ENCODE data around the gene SGCD.
"Not testable (repeated sequence)": the region's sequence is repeated elsewhere in the genome, so short reads cannot be mapped to it uniquely, and the experiment has no call there.

SGCD gene

GRCh38 chr5:156585999-156586398 is 259.0 kb downstream of the SGCD start:
- DNase-seq (ENCODE audit: low spot score) = no peak
- Mint-ChIP-seq H3K4me1 (ENCODE audit: low read depth) (no peaks in the 10 kb centered on the region), H3K27ac (no peak overlapping the region), H3K36me3 (ENCODE audit: low read depth) (no peaks in the 10 kb centered on the region), H3K9me3 (no peaks in the 10 kb centered on the region), H3K4me3 (no peak overlapping the region), H3K27me3 (ENCODE audit: low read depth) (peaks cover 12% of the 10 kb centered on the region)

GRCh38 chr5:156587012-156587411 is 260.0 kb downstream of the SGCD start:
- no peak overlapping the region for H3K4me3 Mint-ChIP-seq
- peaks cover 15% of the 10 kb centered on the region for H3K27me3 Mint-ChIP-seq (ENCODE audit: low read depth)
- no peaks in the 10 kb centered on the region for H3K36me3 Mint-ChIP-seq (ENCODE audit: low read depth)
- H3K27ac Mint-ChIP-seq = no peak overlapping the region
- no peak for DNase-seq (ENCODE audit: low spot score)
- no peaks in the 10 kb centered on the region for H3K4me1 Mint-ChIP-seq (ENCODE audit: low read depth)
- no peaks in the 10 kb centered on the region for H3K9me3 Mint-ChIP-seq

- Mint-ChIP-seq H3K9me3 (no peaks in the 10 kb centered on the region), H3K27ac (no peak overlapping the region), H3K4me3 (no peak overlapping the region)
Measured at GRCh38 chr5:156588306-156588705, 261.3 kb downstream of the SGCD start.

GRCh38 chr5:156589104-156589945 is 262.4 kb downstream of the SGCD start:
- DNase-seq (ENCODE audit: low spot score) = no peak
- no peaks in the 10 kb centered on the region for H3K4me1 Mint-ChIP-seq (ENCODE audit: low read depth)
- peaks cover 15% of the 10 kb centered on the region for H3K27me3 Mint-ChIP-seq (ENCODE audit: low read depth)
- H3K9me3 Mint-ChIP-seq = no peaks in the 10 kb centered on the region
- H3K36me3 Mint-ChIP-seq (ENCODE audit: low read depth) = no peaks in the 10 kb centered on the region
- H3K27ac Mint-ChIP-seq = no peak overlapping the region
- no peak overlapping the region for H3K4me3 Mint-ChIP-seq

More at GRCh38 chr5:156588306-156588705, 261.3 kb downstream of the SGCD start:
- H3K36me3 Mint-ChIP-seq (ENCODE audit: low read depth) = no peaks in the 10 kb centered on the region
- H3K27me3 Mint-ChIP-seq (ENCODE audit: low read depth) = peaks cover 15% of the 10 kb centered on the region
- no peaks in the 10 kb centered on the region for H3K4me1 Mint-ChIP-seq (ENCODE audit: low read depth)
- no peak for DNase-seq (ENCODE audit: low spot score)

- H3K27me3 Mint-ChIP-seq (ENCODE audit: low read depth) = peaks cover 15% of the 10 kb centered on the region
- no peaks in the 10 kb centered on the region for H3K4me1 Mint-ChIP-seq (ENCODE audit: low read depth)
- H3K36me3 Mint-ChIP-seq (ENCODE audit: low read depth) = no peaks in the 10 kb centered on the region
- H3K9me3 Mint-ChIP-seq = no peaks in the 10 kb centered on the region
- no peak overlapping the region for H3K27ac Mint-ChIP-seq
- H3K4me3 Mint-ChIP-seq = no peak overlapping the region
- DNase-seq (ENCODE audit: low spot score) = no peak
Measured at GRCh38 chr5:156589946-156590216, 262.9 kb downstream of the SGCD start.

GRCh38 chr5:156590978-156591377 is 264.0 kb downstream of the SGCD start:
- Mint-ChIP-seq H3K4me3 (no peak overlapping the region), H3K4me1 (ENCODE audit: low read depth) (no peaks in the 10 kb centered on the region), H3K9me3 (no peaks in the 10 kb centered on the region), H3K27ac (no peak overlapping the region), H3K27me3 (ENCODE audit: low read depth) (peaks cover 14% of the 10 kb centered on the region), H3K36me3 (ENCODE audit: low read depth) (no peaks in the 10 kb centered on the region)
- no peak for DNase-seq (ENCODE audit: low spot score)

GRCh38 chr5:156591631-156592030 is 264.7 kb downstream of the SGCD start:
- Mint-ChIP-seq H3K4me3 (no peak overlapping the region), H3K36me3 (ENCODE audit: low read depth) (no peaks in the 10 kb centered on the region), H3K27ac (no peak overlapping the region), H3K4me1 (ENCODE audit: low read depth) (no peaks in the 10 kb centered on the region), H3K9me3 (no peaks in the 10 kb centered on the region), H3K27me3 (ENCODE audit: low read depth) (peaks cover 11% of the 10 kb centered on the region)
- no peak for DNase-seq (ENCODE audit: low spot score)

GRCh38 chr5:156593546-156593945 is 266.6 kb downstream of the SGCD start:
- DNase-seq (ENCODE audit: low spot score) = no peak
- Mint-ChIP-seq H3K36me3 (ENCODE audit: low read depth) (no peaks in the 10 kb centered on the region), H3K27me3 (ENCODE audit: low read depth) (peaks cover 9% of the 10 kb centered on the region), H3K4me1 (ENCODE audit: low read depth) (no peaks in the 10 kb centered on the region), H3K27ac (no peak overlapping the region), H3K4me3 (no peak overlapping the region), H3K9me3 (no peaks in the 10 kb centered on the region)

- no peak for DNase-seq (ENCODE audit: low spot score)
- no peak overlapping the region for H3K4me3 Mint-ChIP-seq
- H3K27me3 Mint-ChIP-seq (ENCODE audit: low read depth) = peaks cover 6% of the 10 kb centered on the region
- H3K4me1 Mint-ChIP-seq (ENCODE audit: low read depth) = no peaks in the 10 kb centered on the region
- H3K27ac Mint-ChIP-seq = no peak overlapping the region
- no peaks in the 10 kb centered on the region for H3K36me3 Mint-ChIP-seq (ENCODE audit: low read depth)
- H3K9me3 Mint-ChIP-seq = no peaks in the 10 kb centered on the region
Measured at GRCh38 chr5:156594406-156594805, 267.4 kb downstream of the SGCD start.

GRCh38 chr5:156595132-156595787 is 268.3 kb downstream of the SGCD start:
- DNase-seq (ENCODE audit: low spot score) = no peak
- no peak overlapping the region for H3K27ac Mint-ChIP-seq
- peaks cover 6% of the 10 kb centered on the region for H3K27me3 Mint-ChIP-seq (ENCODE audit: low read depth)

GRCh38 chr5:156597276-156597675 is 270.3 kb downstream of the SGCD start:
- peaks cover 11% of the 10 kb centered on the region for H3K9me3 Mint-ChIP-seq
- no peaks in the 10 kb centered on the region for H3K36me3 Mint-ChIP-seq (ENCODE audit: low read depth)
- no peaks in the 10 kb centered on the region for H3K4me1 Mint-ChIP-seq (ENCODE audit: low read depth)
- H3K4me3 Mint-ChIP-seq = no peak overlapping the region
- no peaks in the 10 kb centered on the region for H3K27me3 Mint-ChIP-seq (ENCODE audit: low read depth)
- DNase-seq (ENCODE audit: low spot score) = no peak
- no peak overlapping the region for H3K27ac Mint-ChIP-seq

More at GRCh38 chr5:156595132-156595787, 268.3 kb downstream of the SGCD start:
- H3K9me3 Mint-ChIP-seq = no peaks in the 10 kb centered on the region
- no peaks in the 10 kb centered on the region for H3K4me1 Mint-ChIP-seq (ENCODE audit: low read depth)
- no peaks in the 10 kb centered on the region for H3K36me3 Mint-ChIP-seq (ENCODE audit: low read depth)
- no peak overlapping the region for H3K4me3 Mint-ChIP-seq

GRCh38 chr5:156598964-156599363 is 272.0 kb downstream of the SGCD start:
- Mint-ChIP-seq H3K4me1 (ENCODE audit: low read depth) (no peaks in the 10 kb centered on the region), H3K36me3 (ENCODE audit: low read depth) (no peaks in the 10 kb centered on the region), H3K27ac (no peak overlapping the region), H3K9me3 (peaks cover 18% of the 10 kb centered on the region), H3K4me3 (no peak overlapping the region), H3K27me3 (ENCODE audit: low read depth) (no peaks in the 10 kb centered on the region)
- no peak for DNase-seq (ENCODE audit: low spot score)

- H3K27me3 Mint-ChIP-seq (ENCODE audit: low read depth); H3K4me1 Mint-ChIP-seq (ENCODE audit: low read depth); H3K36me3 Mint-ChIP-seq (ENCODE audit: low read depth); H3K27ac Mint-ChIP-seq; DNase-seq (ENCODE audit: low spot score); H3K4me3 Mint-ChIP-seq: not testable (repeated sequence)
- H3K9me3 Mint-ChIP-seq = peaks cover 18% of the 10 kb centered on the region
Measured at GRCh38 chr5:156610582-156610981, 283.6 kb downstream of the SGCD start.

- Mint-ChIP-seq H3K27ac (no peak overlapping the region), H3K9me3 (peaks cover 13% of the 10 kb centered on the region), H3K36me3 (ENCODE audit: low read depth) (no peaks in the 10 kb centered on the region), H3K27me3 (ENCODE audit: low read depth) (peaks cover 2% of the 10 kb centered on the region), H3K4me3 (no peak overlapping the region), H3K4me1 (ENCODE audit: low read depth) (no peaks in the 10 kb centered on the region)
- DNase-seq (ENCODE audit: low spot score) = no peak
Measured at GRCh38 chr5:156615901-156616300, 288.9 kb downstream of the SGCD start.

Data from T-helper 2 cell treated with Interferon-gamma antibody and Interleukin-4, amounts not matched to agents 5 μg/mL and 100 μg/mL, for 36 hours (primary cell).